PC-9 (cell line): ENCODE measurements around the gene MAJIN.

Experiments
- CTCF ChIP-seq: fragments of 200-600 bp; sonication (generic); conservative IDR thresholded peaks from 2 replicates; pipeline ENCODE4 v1.6.1; 2017; ENCODE audit warnings: mixed run types, antibody characterized with exemption, mild to moderate bottlenecking, moderate library complexity
- EZH2 ChIP-seq: fragments of 200-600 bp; sonication (generic); IDR thresholded peaks from 2 replicates; pipeline ENCODE4 v1.8.0; 2017; ENCODE audit warnings: antibody characterized with exemption, low read depth

GRCh38 chr11:64909653-64910343, 62.1 kb downstream of the MAJIN start:
- TF ChIP-seq CTCF = no peak
- no peak for TF ChIP-seq EZH2
